Prostate gland (tissue), 2 donors: Measurements from ENCODE around the gene LDLRAD4. TPM values are rescaled to one million over a fixed set of nuclear protein-coding genes. Genes with fewer than 3 reads are reported as not detected.

Source experiments
- DNase-seq: peaks from one replicate; pipeline ENCODE4 v3.0.0-alpha.2; 2019; ENCODE audit warnings: low spot score
- H3K27ac ChIP-seq, 2 donors: fragments of 200-600 bp; sonication (generic); 2 replicates each; pipeline ENCODE4 v1.5.1; 2017 to 2019
- H3K27me3 ChIP-seq: fragments of 200-600 bp; sonication (generic); replicated peaks from 2 replicates; pipeline ENCODE4 v1.5.1; 2019; ENCODE audit not compliant: insufficient read depth
- H3K36me3 ChIP-seq, 2 donors: fragments of 200-600 bp; sonication (generic); 1 replicate in 1 of 2; 2 replicates in 1 of 2; pipeline versions ENCODE4 v1.5.1 to v1.8.1; 2017 to 2019
- H3K4me1 ChIP-seq: fragments of 200-600 bp; sonication (generic); replicated peaks from 2 replicates; pipeline ENCODE4 v1.5.1; 2019
- H3K4me3 ChIP-seq, 2 donors: fragments of 200-600 bp; sonication (generic); 2 replicates each; pipeline ENCODE4 v1.5.1; 2017 to 2019
- H3K9me3 ChIP-seq: fragments of 200-600 bp; sonication (generic); 2 replicates; pipeline ENCODE4 v1.5.1; 2017
- POLR2A ChIP-seq: fragments of 450-650 bp; IDR thresholded peaks from one replicate; pipeline ENCODE4 v1.6.1; 2016; ENCODE audit warnings: antibody characterized with exemption, mild to moderate bottlenecking
- POLR2AphosphoS5 ChIP-seq: sonication (generic); formaldehyde crosslinking; IDR thresholded peaks from one replicate; pipeline ENCODE4 v1.6.1; 2017; ENCODE audit warnings: antibody characterized with exemption
- WGBS: methylation state at CpG from one replicate; pipeline ENCODE4 v1.1.5; 2018; 5-methylcytosine and 5-hydroxymethylcytosine counted together
- intact Hi-C: fragments of 100-400 bp; cut with DNase I; formaldehyde crosslinking; loops from one replicate; pipeline ENCODE4 v1.14.2; 2022
- total RNA-seq, 2 donors: library from RNA; depleted of rRNA; stranded (reverse); fragments of >200 nt; gene quantifications; one replicate each; pipeline ENCODE4 v1.1.0, GENCODE V29; 2016
- TF ChIP-seq, protein P1 (sequence below), 4 experiments: fragments of 200-600 bp in 2 of 4; fragments of 450-650 bp in 2 of 4; sonication (generic) in 2 of 4; IDR thresholded peaks; 1 replicate in 3 of 4; 2 replicates in 1 of 4; pipeline ENCODE4 v1.5.1; 2016 to 2019; ENCODE audit warnings: antibody characterized with exemption in 4 of 4, mild to moderate bottlenecking in 2 of 4, moderate library complexity in 2 of 4

Gene LDLRAD4
- total RNA-seq, 2 donors from 2014 or later = 59.9 to 107 TPM

DNA sequence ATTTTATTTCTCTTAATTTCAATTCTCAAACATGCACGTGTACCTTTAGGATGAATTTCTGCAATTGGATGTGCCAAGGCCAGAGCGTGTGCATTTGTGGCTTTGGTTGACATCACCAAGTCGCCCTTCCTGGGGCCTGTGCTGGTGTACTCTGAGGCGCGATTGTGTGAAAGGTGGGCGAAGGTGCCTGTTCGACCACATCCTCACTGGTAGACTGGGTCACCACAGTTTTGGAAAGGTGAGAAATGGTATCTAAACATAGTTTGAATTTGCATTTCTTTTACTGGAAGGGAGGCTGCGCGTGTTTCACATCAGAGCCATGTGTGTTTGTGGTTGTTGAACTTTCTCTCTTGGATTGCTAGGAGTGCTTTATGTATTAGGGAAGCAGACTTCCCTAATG lies 89.8 kb downstream of the LDLRAD4 start:
- Histone ChIP-seq H3K4me1 (peaks cover under 1% of the 10 kb centered on the region), H3K9me3 (no peaks in the 10 kb centered on the region), H3K36me3 (no peaks in the 10 kb centered on the region), H3K4me3 (no peak overlapping the region), H3K27me3 (no peaks in the 10 kb centered on the region), H3K27ac (no peak overlapping the region)
- TF ChIP-seq POLR2AphosphoS5 (no peak), POLR2A (no peak)
- TF ChIP-seq, protein P1, sequence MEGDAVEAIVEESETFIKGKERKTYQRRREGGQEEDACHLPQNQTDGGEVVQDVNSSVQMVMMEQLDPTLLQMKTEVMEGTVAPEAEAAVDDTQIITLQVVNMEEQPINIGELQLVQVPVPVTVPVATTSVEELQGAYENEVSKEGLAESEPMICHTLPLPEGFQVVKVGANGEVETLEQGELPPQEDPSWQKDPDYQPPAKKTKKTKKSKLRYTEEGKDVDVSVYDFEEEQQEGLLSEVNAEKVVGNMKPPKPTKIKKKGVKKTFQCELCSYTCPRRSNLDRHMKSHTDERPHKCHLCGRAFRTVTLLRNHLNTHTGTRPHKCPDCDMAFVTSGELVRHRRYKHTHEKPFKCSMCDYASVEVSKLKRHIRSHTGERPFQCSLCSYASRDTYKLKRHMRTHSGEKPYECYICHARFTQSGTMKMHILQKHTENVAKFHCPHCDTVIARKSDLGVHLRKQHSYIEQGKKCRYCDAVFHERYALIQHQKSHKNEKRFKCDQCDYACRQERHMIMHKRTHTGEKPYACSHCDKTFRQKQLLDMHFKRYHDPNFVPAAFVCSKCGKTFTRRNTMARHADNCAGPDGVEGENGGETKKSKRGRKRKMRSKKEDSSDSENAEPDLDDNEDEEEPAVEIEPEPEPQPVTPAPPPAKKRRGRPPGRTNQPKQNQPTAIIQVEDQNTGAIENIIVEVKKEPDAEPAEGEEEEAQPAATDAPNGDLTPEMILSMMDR (IDR thresholded peaks at IDR 0.05) = no peak
- intact Hi-C loops = no loop called here
- 83% methylated on average over 9 of the region's 9 CpGs for WGBS
- DNase-seq = no peak

DNA sequence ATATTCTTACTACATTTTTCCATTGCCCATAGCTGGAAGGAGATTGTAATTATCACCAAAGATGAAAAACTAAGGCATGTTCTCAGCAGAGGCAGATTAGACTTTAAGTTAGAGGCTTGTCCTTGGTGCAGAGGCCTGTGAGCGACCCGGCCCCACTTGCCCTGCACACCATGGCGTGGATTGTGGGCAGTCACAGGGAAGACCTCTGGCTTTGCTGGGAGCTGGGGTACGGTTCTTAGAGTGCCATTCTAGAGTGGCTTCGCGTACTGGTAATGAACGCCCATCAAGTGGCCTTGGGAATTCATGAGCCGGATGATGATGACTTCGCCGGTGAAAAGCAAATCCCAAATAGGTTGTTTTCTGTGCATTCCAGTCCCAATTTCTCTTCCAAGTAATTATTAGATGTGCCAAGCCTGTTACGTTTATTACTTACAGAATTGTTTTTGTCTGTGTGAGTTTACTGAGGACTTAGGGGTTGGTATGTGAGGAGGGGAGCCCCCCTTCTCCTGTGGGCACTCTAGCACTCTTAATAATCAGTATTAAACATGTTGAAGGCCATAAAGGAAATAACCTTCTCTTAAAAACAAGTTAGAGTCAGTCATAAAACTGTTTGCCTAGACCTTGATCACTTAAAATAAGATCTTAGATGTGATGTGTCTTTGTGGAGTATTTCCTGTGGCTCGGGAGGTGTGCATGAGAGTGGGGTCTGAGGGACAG lies 90.6 kb downstream of the LDLRAD4 start:
- Histone ChIP-seq H3K36me3 (no peaks in the 10 kb centered on the region), H3K9me3 (no peaks in the 10 kb centered on the region), H3K4me3 (no peak overlapping the region), H3K27ac (no peak overlapping the region), H3K4me1 (no peaks in the 10 kb centered on the region), H3K27me3 (no peaks in the 10 kb centered on the region)
- TF ChIP-seq, protein P1 (IDR thresholded peaks at IDR 0.05) = no peak
- no peak for TF ChIP-seq POLR2AphosphoS5
- TF ChIP-seq POLR2A = no peak
- DNase-seq = no peak
- 73% methylated on average over 12 of the region's 12 CpGs for WGBS
- intact Hi-C loops = no loop called here

DNA sequence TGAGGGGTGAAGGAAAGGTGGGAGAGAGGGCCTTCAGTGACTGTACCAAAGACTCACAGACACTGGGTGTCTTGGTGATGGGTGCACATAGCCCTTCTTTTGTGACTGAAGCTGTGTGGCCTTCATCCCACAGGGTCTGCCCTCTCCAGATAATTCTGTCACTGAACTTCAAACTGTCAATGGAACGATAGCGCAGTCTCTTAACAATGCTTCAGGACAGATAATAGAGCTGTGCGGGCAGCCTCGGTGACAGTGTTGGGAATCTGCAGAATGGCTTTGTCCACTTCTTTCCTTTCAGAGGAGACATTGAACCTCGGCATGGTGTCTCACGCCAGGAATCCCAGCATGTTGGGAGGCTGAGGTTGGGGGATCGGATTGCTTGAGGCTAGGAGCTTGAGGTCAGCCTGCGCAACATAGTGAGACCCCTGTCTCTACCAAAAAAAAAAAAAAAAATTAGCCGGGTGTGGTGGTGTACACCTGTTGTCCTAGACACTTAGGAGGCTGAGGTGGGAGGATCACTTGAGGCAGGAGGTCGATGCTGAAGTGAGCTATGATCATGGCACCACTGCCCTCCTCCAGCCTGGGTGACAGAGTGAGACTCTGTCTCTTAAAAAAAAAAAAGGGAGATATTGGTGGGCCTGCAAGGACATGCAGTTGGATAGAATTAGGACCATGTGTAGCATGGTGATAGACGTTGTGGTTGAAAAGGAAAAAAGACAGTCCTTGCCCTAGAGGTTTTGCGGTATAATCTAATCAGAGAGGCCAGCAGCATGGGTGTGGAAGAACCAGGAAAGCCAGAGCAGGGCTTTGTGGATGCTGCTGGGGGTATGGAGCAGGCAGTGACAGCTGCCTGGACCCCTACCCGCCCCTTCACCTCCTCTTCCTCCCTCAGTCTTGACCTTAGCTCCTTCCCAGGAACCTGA lies 91.4 kb downstream of the LDLRAD4 start:
- H3K4me3 ChIP-seq = no peak overlapping the region
- H3K36me3 ChIP-seq = no peaks in the 10 kb centered on the region
- no peak for DNase-seq
- WGBS = 84% methylated on average over 13 of the region's 13 CpGs
- TF ChIP-seq POLR2A (no peak), POLR2AphosphoS5 (no peak)
- TF ChIP-seq, protein P1 (IDR thresholded peaks at IDR 0.05) = no peak
- no peaks in the 10 kb centered on the region for H3K4me1 ChIP-seq
- no peaks in the 10 kb centered on the region for H3K27me3 ChIP-seq
- no peaks in the 10 kb centered on the region for H3K9me3 ChIP-seq
- H3K27ac ChIP-seq = no peak overlapping the region
- intact Hi-C loops = no loop called here

DNA sequence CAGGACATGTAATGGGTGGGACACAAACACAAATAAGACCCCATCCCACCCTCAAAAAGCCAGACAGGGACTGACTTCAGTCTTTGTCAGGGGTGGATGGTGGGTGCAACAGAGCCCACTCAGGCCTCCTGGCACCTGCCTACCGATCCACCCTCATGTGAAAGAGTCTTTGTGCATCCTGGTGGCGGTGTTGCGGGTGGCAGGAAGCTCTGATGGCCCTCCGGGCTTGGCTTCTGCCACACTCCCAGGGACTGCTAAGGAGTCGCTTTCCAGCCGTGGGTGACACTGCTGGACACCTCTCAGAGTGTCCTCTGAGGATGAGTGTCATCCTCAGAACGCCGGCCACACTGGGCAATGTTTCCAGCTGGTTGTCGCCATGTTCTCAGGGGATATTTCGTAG lies 92.6 kb downstream of the LDLRAD4 start:
- Histone ChIP-seq H3K27me3 (no peaks in the 10 kb centered on the region), H3K4me3 (no peak overlapping the region), H3K9me3 (no peaks in the 10 kb centered on the region), H3K27ac (no peak overlapping the region), H3K4me1 (no peaks in the 10 kb centered on the region), H3K36me3 (no peaks in the 10 kb centered on the region)
- intact Hi-C loops = no loop called here
- WGBS = 98% methylated on average over 8 of the region's 10 CpGs
- TF ChIP-seq, protein P1 (IDR thresholded peaks at IDR 0.05) = no peak
- no peak for TF ChIP-seq POLR2AphosphoS5
- TF ChIP-seq POLR2A = no peak
- no peak for DNase-seq
